Fibroblast of gingiva (primary cell): ENCODE results near the gene PPARA.

ENCODE experiments used
- DNase-seq: peaks from one replicate; pipeline ENCODE4 v3.0.0-alpha.2; 2011; ENCODE audit warnings: low read depth

The PPARA gene

GRCh38 chr22:46150034-46150654 is at the start of gene PPARA:
TSS of gene PPARA (plus strand) at chr22:46150526. CDS start at chr22:46198384, 47,858 bp downstream.
- peak; percentile 87 for DNase-seq

DNA sequence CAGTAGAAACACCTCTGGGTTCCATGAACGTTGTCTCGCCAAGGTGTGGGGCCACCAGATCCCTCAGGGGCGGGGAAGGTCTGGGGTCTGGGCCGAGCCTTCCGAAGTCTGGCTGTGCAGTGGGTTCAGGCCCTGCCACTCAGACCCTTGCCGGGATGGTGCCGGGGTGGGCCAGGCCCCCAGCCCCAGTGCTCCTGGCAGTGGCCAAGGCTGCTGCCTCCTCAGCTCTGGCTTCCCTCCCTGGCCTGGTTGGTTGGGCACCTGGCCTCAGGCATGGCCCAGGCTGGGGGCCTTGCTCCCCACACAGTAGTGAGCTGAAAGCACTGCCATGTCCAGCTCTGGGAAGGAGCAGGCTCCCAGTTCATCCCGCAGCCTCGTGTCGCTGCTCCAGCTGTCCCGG is 48.2 kb upstream of the PPARA start:
- DNase-seq, result no peak

DNA sequence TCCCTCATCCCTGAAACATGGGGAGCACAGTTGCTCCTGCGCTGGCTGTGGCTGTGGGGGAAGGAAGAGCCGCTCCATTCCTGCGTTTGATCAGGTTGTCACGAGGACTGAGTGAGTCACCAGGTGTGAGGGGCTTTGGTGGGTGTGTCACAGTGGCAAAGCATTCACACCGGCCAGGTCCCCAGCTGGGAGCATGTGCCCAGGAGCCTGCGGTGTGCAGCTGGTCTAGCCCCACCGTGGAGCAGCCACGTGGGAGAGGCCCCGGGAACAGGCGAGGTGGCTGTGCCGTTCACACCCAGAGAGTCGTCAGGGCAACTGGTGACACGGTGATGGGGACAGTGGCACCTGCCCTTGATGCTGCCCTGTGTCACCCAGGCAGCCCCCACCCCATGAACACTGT is 47.6 kb upstream of the PPARA start:
- no peak for DNase-seq

- DNase-seq, result no peak
Measured at GRCh38 chr22:46103181-46103580, 47.1 kb upstream of the PPARA start.

DNA sequence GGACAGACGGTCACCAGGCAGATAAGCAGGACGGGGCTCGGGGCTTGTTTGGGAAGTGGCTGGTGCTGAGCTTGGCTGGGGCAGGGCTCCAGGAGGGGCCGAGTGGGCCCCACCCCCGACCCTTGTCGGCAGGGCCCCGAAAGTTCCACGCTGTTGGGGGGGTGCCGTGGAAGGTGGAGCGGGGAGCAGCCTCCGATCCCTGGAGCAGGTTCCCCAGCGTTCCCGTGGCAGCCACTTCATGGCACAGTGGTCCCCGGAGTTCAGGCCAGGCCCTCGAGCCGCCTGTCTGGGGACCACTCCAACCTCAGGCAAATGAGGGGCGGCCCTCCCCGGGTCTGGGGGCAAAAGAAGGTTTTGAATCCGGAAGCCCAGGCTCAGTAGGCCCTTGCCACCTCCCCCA is 46.7 kb upstream of the PPARA start:
- no peak for DNase-seq

DNA sequence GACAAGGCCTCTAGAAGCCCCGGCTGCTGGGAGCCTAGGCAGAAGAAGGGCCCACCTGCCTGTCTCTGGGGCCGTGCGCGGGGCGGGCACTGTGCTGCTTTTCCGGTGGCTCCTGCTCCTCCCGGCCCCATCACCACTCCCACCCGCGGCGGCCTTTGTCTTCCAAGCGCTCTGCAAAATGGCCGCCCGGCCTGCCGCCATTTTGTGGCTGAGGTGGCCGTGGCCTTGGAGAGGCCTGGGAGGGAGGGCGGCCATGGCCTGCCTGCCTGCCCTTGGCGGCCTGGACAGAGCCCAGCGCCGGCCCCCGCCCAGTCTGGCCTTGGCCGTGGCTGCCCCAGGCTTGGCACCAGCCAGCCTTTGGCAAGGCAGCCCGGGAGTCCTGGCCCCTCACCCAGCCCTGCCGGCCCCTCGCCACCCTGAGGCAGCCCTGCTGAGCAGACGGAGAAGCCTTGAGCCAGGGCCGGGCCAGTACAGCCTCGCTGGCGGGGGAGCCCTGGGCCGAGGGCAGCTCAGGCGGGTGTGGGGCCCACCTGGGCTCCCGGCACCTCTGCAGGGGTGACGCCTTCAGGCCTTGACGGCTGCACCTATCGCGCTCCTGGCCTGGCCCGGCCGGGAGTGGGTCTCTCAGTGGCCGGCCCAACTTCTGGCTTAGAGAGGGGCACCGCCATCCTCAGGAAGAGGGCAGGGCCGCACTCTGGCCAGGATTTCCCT is 46.0 kb upstream of the PPARA start:
- peak; percentile 61 for DNase-seq

DNA sequence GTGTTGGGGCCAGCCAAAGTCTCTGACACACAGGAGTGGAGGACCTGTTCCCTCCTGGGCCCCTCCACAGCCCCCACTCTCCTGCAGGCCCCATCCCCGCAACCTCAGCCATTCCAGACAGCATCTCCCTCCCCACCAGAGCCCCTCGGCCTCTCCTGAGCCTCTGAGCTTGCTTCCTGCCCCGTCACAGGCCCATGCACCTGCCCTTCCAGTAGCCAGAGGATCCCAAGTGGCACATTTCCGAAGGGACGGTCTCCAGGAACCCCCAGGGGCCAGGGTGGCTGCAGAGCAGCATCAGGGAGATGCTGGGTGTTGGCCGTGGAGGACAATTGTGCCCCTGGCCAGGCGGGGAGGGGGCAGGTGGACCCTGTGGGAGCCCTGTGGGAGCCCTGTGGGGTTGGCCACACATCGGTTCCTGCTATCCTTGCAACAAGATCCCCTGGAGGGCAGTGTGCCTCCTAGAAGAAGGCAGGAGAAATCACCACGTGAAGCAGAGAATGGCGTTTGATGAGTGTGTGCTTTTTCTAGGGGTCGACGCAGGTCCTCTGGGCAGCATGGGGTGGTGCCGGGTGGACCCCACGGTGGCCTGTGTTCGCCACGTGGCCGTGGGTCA is 45.3 kb upstream of the PPARA start:
- DNase-seq, result peak; percentile 48

DNA sequence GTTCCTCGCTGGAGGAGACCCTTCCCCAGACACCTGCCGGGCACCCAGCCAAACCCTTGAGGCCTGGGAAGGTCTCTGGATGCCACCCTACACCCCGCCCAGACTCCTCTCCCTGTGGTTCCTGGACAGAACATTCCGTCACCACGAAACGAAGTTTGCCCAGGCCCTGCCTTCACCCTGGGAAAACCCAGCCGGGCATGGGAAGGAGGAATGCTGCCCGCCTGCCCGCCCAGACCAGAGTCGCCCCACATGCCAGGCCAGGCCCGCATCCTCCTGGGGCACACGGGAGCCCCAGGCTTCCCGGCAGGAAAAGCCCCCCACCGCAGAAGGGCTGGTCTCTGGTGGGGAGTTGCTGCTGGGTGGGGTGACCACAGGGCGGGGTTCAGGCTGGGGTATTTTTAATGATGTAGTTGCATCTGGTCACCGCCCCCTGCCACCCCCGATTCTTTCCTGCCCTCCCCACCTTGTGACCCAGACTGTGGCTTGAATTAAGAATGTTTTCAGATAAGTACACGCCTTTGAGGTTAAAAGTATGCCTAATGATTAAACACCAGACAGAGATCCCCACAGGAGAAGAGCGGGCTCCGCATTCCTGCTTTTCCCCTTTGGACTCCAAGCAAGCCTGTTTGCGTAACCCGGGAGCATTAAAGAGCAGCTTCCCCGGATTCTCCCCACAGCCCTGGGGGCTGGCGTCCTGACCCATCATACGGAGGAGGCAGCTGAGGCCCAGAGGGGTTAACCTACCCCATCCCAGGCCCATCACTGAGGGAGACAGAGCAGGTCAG is 44.6 kb upstream of the PPARA start:
- peak; percentile 82 for DNase-seq

GRCh38 chr22:46106279-46107022 is 43.9 kb upstream of the PPARA start:
- DNase-seq, result no peak

- peak; percentile 51 for DNase-seq
Measured at GRCh38 chr22:46107089-46107664, 43.1 kb upstream of the PPARA start.

GRCh38 chr22:46107753-46108563 is 42.4 kb upstream of the PPARA start:
- peak; percentile 54 for DNase-seq

DNA sequence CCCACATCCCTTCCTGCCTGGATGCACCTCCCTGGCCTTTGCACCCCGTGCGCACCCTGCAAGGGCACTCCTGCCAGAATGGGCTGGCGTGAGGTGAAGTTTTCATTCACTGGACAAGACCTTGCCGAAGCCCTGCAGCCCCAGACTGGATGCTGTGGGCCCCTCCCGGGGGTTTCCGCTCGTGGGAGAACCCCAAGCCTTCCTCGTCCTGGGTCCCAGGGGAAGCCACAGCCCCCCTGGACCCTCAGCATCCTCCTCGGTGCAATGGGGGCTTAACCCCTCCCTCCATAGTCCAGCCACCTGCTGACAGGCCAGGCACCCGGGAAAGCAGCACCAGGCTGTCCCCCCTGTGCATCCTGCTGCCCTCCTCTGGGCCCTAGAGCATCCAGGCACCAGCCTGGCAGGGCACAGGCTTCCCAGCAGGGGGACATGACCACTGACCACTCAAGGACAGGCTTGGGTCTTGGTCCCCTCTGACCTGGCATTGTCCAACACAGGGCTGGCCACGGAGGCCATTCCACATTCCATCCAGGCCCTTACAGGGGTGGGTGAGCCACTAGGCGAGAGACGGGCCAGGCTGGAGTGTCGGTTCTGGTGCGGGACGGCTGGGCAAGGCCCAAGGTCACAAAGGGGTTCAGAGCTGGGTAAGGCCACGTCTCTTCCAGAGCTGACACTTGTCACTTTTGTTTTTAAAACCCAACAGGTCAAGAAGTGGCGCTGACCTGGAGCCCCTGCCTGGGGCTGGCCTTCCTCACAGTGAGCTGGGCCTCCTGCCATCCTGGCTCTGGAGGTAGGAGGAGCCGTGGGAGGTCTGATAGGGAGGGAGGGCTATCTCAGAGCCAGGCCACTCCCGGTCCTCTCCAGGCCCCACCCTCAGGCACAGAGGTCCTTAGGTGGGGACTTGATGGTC is 41.5 kb upstream of the PPARA start:
- DNase-seq, result peak; percentile 66

- DNase-seq, result no peak
Measured at GRCh38 chr22:46109474-46110003, 40.8 kb upstream of the PPARA start.

- peak; percentile 47 for DNase-seq
Measured at GRCh38 chr22:46110215-46110614, 40.1 kb upstream of the PPARA start.

DNA sequence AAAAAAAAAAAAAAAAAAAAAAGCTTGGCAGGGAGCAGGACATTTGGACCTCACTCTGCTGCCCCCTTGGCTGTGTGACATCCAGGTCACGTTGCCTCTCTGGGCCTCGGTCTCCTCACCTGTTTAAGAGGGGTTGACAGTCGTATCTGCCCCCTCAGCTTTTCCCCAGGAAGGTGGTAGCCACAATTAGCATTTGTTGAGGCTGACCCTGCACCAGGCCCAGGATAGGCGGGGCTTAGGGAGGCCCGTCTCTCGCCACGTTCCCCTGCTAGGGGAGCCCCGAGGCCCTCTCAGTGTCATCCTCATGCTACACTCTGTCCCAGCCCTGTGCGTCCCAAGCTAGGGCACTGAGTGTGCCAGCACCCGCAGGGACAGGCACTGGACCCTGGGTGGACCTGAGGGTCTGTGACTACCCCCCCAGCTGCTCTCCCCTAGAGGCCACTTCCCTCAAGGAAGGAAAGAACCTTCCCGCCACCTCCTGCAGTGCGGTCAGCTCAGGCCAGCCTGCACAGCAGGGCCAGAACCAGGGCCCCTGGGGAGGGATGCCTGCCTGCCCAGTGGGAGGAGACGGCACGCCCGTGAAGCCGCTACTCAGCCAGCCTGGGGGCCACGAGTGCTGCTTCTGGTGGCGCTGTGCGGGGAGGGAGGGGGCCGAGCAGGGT is 38.5 kb upstream of the PPARA start:
- peak; percentile 75 for DNase-seq

DNA sequence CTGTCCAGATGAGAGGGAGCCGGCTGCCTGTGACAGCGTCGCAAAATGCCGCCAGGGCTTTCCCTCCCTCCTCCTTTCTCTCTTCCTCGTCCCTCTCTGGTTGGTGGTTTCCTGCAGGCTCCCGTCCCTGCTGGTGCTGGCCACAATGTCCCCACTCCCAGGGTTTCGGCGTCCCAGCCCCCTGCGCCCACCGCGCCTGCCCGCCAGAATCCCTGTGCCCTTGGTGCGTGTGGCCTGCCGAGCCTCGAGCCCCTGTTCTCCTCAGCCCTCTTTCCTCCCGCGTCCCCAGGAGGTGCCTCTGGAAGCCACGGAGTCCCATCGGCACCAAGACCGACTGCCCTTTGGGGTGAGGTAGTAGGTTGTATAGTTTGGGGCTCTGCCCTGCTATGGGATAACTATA is 37.9 kb upstream of the PPARA start:
- no peak for DNase-seq

GRCh38 chr22:46113110-46113909 is 37.0 kb upstream of the PPARA start:
- DNase-seq, result peak; percentile 14
